ENCODE data around the gene IRX3.

IRX3 gene

DNA sequence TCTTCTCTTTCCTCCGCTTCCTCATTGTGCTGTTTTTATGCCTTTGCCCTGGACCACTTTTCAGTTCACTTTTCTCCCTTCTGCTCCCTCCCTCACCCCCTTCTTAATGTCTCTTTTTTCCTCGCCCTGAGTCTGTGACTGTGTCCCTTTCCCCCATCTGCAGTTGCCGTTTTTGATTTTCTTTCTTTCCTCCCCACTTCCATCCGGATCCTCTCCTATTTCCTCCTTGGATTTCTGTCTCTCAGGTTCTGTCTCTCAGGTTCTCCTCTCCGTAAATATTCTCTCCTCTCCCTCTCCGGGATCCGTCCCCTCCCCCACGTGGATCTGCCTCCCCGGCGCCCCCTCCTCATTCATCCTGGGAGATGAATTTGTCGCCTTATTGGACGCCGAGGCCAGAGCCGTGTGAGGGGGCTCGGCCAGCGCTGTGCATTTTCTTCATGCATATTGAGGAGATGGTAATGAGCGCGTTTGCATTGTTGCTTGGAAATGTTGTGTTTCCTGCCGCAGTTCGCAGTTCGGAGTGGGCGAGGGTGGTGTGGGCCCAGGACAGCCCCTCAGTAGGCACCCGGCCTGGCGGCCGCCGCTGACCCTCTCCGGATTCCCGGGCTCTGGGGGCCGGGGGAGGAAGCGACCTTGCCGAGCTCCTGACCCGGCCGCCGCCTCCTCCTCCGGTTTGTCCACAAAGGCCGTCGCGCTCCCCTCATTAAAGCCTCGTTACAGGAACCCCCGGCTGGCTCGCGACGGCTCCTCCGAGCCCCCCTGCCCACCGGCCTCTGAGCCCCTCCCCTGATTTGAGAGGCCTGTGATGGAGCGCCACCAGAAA is 4.5 kb upstream of the IRX3 start:
- DNase-seq: no peak

DNA sequence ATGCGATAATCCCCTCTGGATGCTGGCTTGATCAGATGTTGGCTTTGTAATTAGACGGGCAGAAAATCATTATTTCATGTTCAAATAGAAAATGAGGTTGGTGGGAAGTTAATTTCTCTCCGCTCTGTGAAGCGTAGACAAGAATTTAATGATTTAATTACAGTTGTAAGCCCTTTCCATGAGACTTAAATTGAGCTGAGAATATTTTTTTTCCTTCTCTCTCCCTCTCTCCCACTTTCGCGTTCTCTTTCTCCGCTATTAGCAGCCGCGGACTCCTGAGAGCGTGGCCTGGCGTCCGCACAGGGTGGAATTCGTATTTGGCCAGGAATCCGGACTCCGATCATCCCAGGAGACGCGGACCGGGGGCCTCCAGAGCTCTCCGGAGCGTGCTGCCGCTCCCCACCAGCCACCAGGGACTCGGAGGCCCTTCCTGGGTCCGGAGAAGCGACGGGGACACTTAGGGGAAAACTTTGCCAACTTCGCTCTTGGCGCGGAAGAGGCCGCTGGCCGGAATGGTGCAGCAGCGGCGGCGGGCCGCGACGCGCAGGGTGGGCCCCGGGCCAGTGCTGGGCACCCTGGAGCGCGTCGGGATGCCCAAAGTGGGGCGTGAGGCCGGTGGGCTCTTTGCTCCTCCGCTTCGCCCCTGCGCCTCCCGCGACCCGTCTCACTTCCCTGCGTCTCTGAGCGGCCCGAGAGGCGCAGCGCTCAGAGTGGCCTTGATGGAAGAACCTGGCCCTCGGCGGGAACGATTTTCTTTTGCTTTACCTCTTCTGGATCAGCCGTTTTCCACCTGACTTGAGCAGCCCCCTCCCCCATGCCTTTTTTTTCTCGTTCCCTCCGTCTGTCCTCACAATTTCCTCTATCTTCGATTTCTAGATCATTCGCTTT is 3.6 kb upstream of the IRX3 start:
- DNase-seq: no peak

DNA sequence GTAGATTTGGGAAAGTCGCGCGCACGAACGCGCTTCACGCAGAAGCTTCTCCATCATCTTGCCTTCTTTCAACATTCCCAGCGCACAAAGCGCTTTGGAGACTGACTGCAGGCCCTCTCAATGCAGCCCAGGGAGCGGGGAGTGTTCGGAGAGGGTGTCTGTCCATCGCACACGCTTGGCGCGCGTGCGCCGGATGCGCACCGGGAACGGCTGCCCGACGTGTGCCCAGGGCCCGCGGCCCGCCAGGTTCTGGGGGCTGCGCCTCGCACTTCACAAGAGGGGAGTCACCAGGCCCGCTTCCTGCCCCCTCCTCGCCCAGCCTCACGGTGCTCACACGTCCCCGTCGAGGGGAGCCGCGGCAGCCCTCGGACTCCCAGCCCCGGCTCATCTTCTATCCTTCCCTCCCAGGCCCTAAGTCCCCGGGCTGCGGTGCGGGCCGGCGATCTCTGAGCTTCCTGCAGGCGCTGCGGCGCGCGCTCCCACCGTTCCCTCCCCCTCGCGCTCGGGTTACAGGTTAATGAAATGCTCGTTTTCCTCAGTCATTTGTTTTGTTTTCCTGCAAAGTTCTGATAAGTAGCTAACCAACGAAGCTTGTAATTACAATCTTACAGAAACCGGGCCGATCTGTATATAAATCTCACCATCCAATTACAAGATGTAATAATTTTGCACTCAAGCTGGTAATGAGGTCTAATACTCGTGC is 2.8 kb upstream of the IRX3 start:
- DNase-seq: no peak

GRCh38 chr16:54288835-54289241 is 2.3 kb upstream of the IRX3 start:
- no peak for DNase-seq

DNA sequence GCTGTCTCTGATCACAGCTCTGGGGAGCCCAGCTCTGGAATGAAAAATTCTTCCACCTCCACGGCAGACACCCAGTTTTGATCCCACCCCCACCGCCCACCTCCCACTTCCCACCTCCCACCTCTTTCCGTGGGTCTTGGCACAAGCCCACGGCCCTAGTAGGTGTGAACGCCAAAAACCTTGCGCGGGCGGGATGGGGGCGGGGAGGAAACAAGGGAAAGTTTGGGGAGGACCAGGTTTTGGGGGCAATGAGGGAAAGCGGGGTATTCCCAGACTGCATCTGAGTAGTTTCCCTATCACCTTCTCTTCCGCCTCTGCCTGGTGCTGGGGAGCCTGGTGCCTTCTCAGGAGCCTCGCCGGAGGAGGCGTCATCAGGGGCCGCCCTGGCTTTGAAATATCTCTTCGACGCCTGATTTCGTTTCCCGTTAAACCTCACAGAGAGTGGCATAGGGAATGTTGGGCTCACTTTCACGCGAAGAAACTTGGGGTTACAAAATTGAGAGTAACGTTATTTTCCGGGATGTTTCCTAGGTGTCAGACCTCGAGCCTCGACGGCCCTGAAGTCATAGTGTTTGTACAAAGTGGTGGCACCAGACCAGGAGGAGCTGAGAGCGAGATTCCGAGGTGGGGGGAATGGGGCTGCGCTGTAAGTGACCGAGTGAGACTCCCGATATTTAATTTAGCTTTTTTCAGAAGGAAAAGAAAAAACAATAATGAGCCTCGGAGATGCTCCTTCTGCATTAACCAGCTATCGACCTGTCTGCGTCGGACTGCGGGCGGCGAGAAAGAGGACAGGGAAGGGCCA is 1.6 kb upstream of the IRX3 start:
- no peak for DNase-seq

DNA sequence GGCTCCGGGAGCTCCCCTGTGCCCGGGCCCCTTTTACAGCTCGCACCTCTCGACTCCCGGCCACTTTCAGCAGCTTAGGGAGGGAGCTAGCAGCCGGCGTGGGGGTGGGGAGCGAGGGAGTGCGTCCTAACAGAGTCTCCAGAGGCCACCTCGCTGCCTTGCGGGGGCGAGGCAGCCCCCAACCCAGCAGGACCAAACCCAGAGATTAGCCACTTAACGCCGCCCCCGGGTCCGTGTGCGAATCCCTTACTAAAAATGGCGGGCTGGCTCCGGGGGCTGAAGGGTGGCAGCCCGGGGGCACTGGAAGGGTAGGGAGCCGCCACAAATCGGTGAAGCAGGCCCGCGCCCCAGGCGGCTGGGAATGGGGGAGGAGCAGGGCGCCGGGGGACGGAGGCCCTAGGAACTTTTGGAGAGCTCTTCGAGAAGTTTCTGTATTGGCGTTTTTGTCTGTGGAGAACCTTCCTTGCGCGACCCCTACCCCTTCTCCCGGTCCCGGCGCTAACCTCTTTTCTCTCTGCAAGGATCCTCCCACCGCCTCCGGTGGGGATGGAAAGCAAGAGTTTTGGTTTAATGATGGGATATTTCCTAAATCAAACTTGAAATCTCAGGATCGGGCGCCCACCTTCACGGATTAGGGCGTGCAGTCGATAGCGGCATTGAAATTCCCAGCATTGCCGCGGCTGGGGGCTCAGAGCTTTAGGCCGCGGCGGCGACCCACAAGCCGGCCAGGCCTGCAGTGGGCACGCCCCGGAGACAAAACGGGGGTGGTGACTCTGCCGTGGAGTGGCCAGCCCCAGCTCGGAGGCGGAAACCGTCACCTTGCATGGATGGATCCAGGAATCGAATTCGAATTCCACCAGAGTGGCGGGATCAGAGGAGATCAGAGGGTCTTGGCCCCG is 793 bp upstream of the IRX3 start:
- DNase-seq: no peak

GRCh38 chr16:54286090-54286365 is 559 bp downstream of the IRX3 start:
- no peak for DNase-seq

DNA sequence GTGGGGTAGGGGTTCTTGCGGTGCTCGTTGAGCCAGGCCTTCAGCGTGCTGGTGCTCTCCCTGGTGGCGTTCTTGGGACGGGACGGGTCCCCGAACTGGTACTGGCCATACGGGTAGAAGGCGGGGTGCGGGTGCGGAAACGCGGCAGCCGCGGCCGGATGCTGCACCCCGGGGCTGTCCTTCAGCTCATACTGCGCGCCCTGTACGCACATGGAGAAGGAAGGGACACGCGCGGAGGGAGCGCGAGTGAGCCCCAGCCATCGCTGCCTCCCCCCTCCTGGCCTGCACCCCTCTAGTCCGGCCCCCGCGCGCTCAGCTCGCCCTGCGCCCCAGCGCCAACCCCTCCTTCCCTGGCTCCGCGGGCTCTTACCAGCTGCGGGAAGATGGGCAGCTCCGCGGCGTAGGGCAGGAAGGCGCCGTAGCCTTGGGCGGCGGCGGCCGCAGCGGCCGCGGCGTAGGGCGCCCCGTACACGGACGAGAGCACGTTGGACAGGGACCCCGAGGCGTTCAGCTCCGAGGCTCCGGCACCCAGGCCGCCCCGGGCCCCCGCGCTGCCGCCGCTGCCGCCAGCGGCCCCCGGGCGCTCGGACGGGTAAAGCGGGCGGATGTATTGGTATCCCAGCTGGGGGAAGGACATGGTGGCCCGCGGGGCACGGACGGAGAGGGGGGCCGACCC is 1.0 kb downstream of the IRX3 start:
- DNase-seq: no peak

DNA sequence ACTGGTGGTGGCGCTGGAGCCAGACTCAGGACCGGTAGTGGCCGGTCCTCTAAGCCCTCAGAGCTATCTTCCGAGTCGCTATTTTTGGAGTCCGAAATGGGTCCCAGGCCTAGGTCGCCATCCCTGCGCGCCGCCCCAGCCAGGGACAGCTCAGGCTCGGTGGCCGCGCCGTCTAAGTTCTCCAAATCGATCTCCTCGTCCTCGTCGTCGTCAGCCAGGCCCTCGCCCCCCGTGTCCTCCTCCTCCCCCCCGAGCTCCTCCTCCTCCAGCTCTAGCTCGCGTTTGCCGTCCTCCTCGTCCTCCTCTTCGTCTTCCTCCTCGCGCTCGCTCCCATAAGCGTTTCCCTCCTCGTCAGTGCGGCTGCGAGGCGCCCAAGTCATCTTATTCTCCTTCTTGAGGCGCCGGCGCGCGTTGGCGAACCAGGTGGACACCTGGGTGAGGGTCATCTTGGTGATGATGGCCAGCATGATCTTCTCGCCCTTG is 1.6 kb downstream of the IRX3 start:
- DNase-seq: no peak

GRCh38 chr16:54284319-54284930 is 2.2 kb downstream of the IRX3 start:
- no peak for DNase-seq

DNA sequence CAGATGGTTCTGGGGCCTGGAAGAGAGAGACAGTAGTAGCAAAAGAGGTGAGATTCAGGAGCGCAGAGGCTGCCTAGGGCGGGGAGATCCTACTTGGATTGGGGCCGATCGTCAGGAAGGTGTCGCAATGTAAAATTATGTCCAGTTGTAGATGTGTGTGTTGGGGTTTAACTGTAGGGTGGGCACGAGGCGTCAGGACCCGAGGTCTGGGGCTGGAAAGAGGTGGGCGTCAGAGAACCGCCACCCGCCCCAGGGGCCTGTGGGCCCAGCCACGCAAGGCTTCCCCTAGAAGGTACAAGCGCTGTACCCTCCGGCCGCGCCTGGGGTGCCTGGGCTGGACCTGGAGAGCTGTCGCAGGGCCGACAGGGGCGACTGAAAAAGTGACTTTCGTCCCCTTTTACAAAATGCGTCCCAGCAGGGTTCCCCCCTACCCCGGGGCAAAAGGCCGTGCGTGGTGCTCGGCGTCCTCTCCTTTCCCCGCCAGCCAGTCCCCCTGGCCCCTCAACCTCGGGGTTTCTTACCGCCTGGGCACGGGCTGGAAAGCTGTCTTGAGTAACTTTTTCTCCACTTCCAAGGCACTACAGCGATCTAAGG is 2.8 kb downstream of the IRX3 start:
- no peak for DNase-seq

- DNase-seq: no peak
Observed at GRCh38 chr16:54282928-54283724, 3.5 kb downstream of the IRX3 start.

GRCh38 chr16:54282202-54282927 is 4.2 kb downstream of the IRX3 start:
- no peak for DNase-seq

DNA sequence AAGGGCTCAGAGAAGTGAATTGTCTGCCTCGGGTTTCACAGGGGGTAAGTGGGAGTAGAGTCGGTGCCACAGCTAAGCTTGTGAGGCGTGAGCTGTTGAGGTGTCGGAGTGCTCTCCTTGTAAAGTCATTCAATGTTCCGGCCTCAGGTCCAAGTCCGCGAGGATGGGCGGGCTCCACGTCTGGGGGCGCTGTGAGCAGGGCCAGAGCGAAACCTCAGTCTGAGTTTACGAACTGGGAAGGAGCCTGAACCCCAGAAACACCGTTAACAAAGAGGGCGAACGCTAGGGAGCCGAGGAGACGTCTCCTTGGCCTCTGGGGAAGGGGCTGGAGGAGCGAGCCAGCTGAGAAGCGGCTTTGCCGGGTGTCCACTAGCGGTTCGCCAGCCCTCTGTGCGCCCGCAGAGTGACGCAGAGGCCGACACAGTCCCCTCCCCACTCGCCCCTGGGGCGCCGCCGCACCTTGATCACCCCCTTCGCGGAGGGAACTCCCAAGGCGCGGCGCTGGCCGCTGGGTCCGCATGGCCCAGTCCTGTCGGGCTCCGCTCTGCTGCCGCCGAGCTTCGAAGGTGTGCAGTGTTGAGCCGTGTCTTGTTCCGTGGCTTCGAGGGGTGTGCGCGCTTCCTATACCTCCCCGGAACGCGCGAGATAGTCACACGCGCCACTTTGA is 4.9 kb downstream of the IRX3 start:
- no peak for DNase-seq

DNA sequence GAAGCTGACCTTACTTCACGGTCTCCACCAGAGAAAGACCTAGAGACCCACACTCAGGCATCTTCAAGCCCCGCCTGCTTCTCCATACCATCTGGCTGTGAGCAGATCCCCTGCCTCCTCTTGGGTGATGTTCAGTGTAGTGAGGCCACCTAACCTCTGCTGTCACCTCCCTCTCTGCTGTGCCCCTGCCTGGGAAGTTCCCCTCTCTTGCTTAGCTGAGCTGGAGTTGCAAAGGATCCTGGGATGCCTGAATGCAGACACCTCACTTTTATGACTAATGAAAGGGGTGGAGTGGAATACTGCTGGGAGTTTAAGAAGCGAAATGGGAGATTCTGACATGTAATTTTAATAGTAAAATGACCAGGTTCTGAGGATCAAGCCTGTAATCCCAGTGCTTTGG is 5.8 kb downstream of the IRX3 start:
- no peak for DNase-seq

GRCh38 chr16:54277845-54278703 is 8.5 kb downstream of the IRX3 start:
- DNase-seq: no peak

- DNase-seq: no peak
Observed at GRCh38 chr16:54275956-54276355, 10.6 kb downstream of the IRX3 start.

All from activated effector memory CD4-positive, alpha-beta T cell treated with Interleukin-2 at 50 U/mL for 16 hours (primary cell).